HepG2 (cell line): ENCODE results near the gene SLC35F3. TPM values are rescaled to one million over a fixed set of nuclear protein-coding genes. Genes with fewer than 3 reads are reported as not detected.

ENCODE experiments used
- ATAC-seq: fragments of 200-7000 bp; cut with Tn5 transposase; 3 replicates; pipeline ENCODE4 v1.9.1; 2020; ENCODE audit warnings: mild to moderate bottlenecking, moderate library complexity
- BruUV-seq: library from RNA; stranded (reverse); fragments of 400-500 nt; replicated peaks from 2 replicates; lab custom pipeline; 2021; lab: Mats Ljungman, UMichigan
- CTCF ChIA-PET: fragments of 300-600 bp; formaldehyde crosslinking; extraction: SDS; loops from one replicate; lab custom pipeline; 2021; ENCODE audit warnings: low total read pairs, inconsistent platforms, low intra/inter-chr PET ratio; lab: Yijun Ruan, JAX
- POLR2A ChIA-PET: fragments of 350-600 bp; sonication (Branson Sonifier 250); formaldehyde crosslinking; loops from one replicate; lab custom pipeline; 2020; ENCODE audit warnings: antibody characterized with exemption, inconsistent platforms; lab: Yijun Ruan, JAX
- DNase-seq: peaks from one replicate; pipeline ENCODE4 v3.0.0-alpha.2; 2015; ENCODE audit warnings: low spot score
- FAIRE-seq: peaks from 3 replicates; lab custom pipeline; 2011; peaks lifted over from hg19 to GRCh38; lab: Jason Lieb, UNC
- H2AFZ ChIP-seq: one replicate; pipeline ENCODE4 v1.6.1; 2011; ENCODE audit warnings: low read length, inconsistent platforms
- H3K27ac ChIP-seq: fragments of 300-600 bp; 3 replicates; pipeline ENCODE4 v1.8.0; 2011; ENCODE audit warnings: mixed run types, mild to moderate bottlenecking, mixed read lengths, low read length, inconsistent platforms; ENCODE audit not compliant: insufficient read depth; ENCODE audit errors: extremely low read length
- H3K27me3 ChIP-seq, 2 experiments: fragments of 200-600 bp in 1 of 2; 2 replicates in 1 of 2; 3 replicates in 1 of 2; pipeline versions ENCODE4 v1.6.0 to v1.8.0; 2011; ENCODE audit warnings: low read length in 2 of 2, mild to moderate bottlenecking in 2 of 2, moderate library complexity in 2 of 2, inconsistent platforms in 1 of 2; ENCODE audit not compliant: insufficient read depth in 2 of 2, control insufficient read depth in 1 of 2
- H3K36me3 ChIP-seq, 2 experiments: fragments of 200-600 bp in 1 of 2; replicated peaks in 1 of 2; 2 replicates in 1 of 2; 3 replicates in 1 of 2; pipeline versions ENCODE4 v1.5.1 to v1.8.0; 2011; ENCODE audit warnings: low read length in 2 of 2, inconsistent platforms in 1 of 2; ENCODE audit not compliant: insufficient read depth in 2 of 2, control insufficient read depth in 1 of 2
- H3K4me1 ChIP-seq: 2 replicates; pipeline ENCODE4 v1.5.1; 2012; ENCODE audit warnings: low read length, inconsistent platforms; ENCODE audit not compliant: insufficient read depth
- H3K4me2 ChIP-seq: 2 replicates; pipeline ENCODE4 v1.6.0; 2011; ENCODE audit warnings: low read depth, low read length, inconsistent platforms
- H3K4me3 ChIP-seq, 3 experiments: fragments of 200-600 bp in 1 of 3; sonication (generic), shearing (Covaris generic) in 1 of 3; replicated peaks in 1 of 3; 2 replicates each; pipeline ENCODE4 v1.5.1; 2011 to 2016; ENCODE audit warnings: low read length in 3 of 3, inconsistent platforms in 2 of 3, low read depth in 2 of 3, mild to moderate bottlenecking in 2 of 3, control low read depth in 1 of 3, mixed read lengths in 1 of 3; ENCODE audit not compliant: insufficient read depth in 1 of 3
- H3K79me2 ChIP-seq: one replicate; pipeline ENCODE4 v1.6.1; 2011; ENCODE audit warnings: low read length, inconsistent platforms; ENCODE audit not compliant: insufficient read depth
- H3K9ac ChIP-seq: 2 replicates; pipeline ENCODE4 v1.6.0; 2011; ENCODE audit warnings: mild to moderate bottlenecking, low read depth, low read length, inconsistent platforms; ENCODE audit not compliant: insufficient read depth
- H3K9me3 ChIP-seq: 2 replicates; pipeline ENCODE4 v1.5.1; 2012; ENCODE audit warnings: mild to moderate bottlenecking, low read length
- H4K20me1 ChIP-seq: 2 replicates; pipeline ENCODE4 v1.6.0; 2011; ENCODE audit warnings: inconsistent platforms, mild to moderate bottlenecking, low read length, moderate library complexity; ENCODE audit not compliant: insufficient read depth
- E2F2 ChIP-seq: sonication (generic); formaldehyde crosslinking; IDR thresholded peaks from 2 replicates; pipeline ENCODE4 v1.4.0; 2020; ENCODE audit warnings: missing genetic modification reagents, borderline replicate concordance
- ETV6 ChIP-seq: sonication (generic); formaldehyde crosslinking; conservative IDR thresholded peaks from 2 replicates; pipeline ENCODE4 v1.4.0; 2020; ENCODE audit warnings: missing genetic modification reagents
- GATAD1 ChIP-seq: IDR thresholded peaks from 2 replicates; pipeline ENCODE4 v1.6.1; 2016; ENCODE audit warnings: missing genetic modification reagents, missing compliant biosample characterization
- GFI1 ChIP-seq: sonication (generic); formaldehyde crosslinking; IDR thresholded peaks from 2 replicates; pipeline ENCODE4 v1.5.0; 2020; ENCODE audit warnings: missing genetic modification reagents, mild to moderate bottlenecking, borderline replicate concordance
- MIER3 ChIP-seq: IDR thresholded peaks from 2 replicates; pipeline ENCODE4 v1.6.1; 2016; ENCODE audit warnings: missing compliant biosample characterization, borderline replicate concordance
- NFE2 ChIP-seq: sonication (generic); formaldehyde crosslinking; IDR thresholded peaks from 2 replicates; pipeline ENCODE4 v1.4.0; 2020; ENCODE audit warnings: missing genetic modification reagents
- SIN3B ChIP-seq: fragments of 150-350 bp; IDR thresholded peaks from 2 replicates; pipeline ENCODE4 v1.6.1; 2014; ENCODE audit warnings: low read length
- TMF1 ChIP-seq: sonication (generic); formaldehyde crosslinking; IDR thresholded peaks from 2 replicates; pipeline ENCODE4 v1.8.1; 2022; ENCODE audit warnings: low read depth, missing genetic modification reagents
- ZFY ChIP-seq: sonication (generic); formaldehyde crosslinking; IDR thresholded peaks from 2 replicates; pipeline ENCODE4 v1.4.0; 2020; ENCODE audit warnings: missing genetic modification reagents
- ZNF383 ChIP-seq: sonication (generic); formaldehyde crosslinking; IDR thresholded peaks from 2 replicates; pipeline ENCODE4 v1.4.0; 2020; ENCODE audit warnings: missing genetic modification reagents, mild to moderate bottlenecking, borderline replicate concordance
- ZNF512 ChIP-seq: sonication (generic); formaldehyde crosslinking; IDR thresholded peaks from 2 replicates; pipeline ENCODE4 v1.4.0; 2020; ENCODE audit warnings: mild to moderate bottlenecking, missing genetic modification reagents
- WGBS: methylation state at CpG from one replicate; pipeline ENCODE4 v1.1.6; 2017; ENCODE audit warnings: low lambda C conversion rate; 5-methylcytosine and 5-hydroxymethylcytosine counted together
- in situ Hi-C: cut with HindIII; loops from 2 replicates; pipeline ENCODE4 v1.10.0; 2017; ENCODE audit warnings: low pct_unique_long_range_greater_than_20kb; ENCODE audit not compliant: extremely low pct_ligation_motif_present
- intact Hi-C: fragments of 100-400 bp; cut with micrococcal nuclease; formaldehyde crosslinking; loops from one replicate; pipeline ENCODE4 v1.10.0; 2022; ENCODE audit not compliant: unreplicated experiment
- polyA plus RNA-seq, 8 experiments: library from polyadenylated mRNA; depleted of rRNA in 3 of 8; stranded (reverse) in 7 of 8; unstranded in 1 of 8; fragments of >200 nt; fragmentation: Illumina TruSeq in 4 of 8; extraction: Trizol in 4 of 8; gene quantifications; 2 replicates each; pipeline versions ENCODE4 v1.2.1 to v1.2.3, GENCODE V29; 2011 to 2016; ENCODE audit warnings: low read depth in 4 of 8, missing spikeins in 1 of 8, mixed read lengths in 1 of 8; ENCODE audit not compliant: insufficient read depth in 1 of 8
- total RNA-seq, 5 experiments: library from RNA; depleted of rRNA; stranded (reverse); fragments of >200 nt; fragmentation: Illumina TruSeq; extraction: Trizol; gene quantifications; 2 replicates each; pipeline ENCODE4 v1.2.3, GENCODE V29; 2016; ENCODE audit warnings: low read depth in 1 of 5

Gene SLC35F3
- total and polyA plus RNA-seq, 2 of the 13 experiments (the other 11 are each of a cell fraction or from before 2014, with no cell fraction given), result not detected

GRCh38 chr1:234148816-234149215 is 244.3 kb downstream of the SLC35F3 start:
- intact Hi-C loops (no loop called here), in situ Hi-C loops (loop anchor here (25.0 kb wide), 1 partner anchor 163 kb away; no protein-coding TSS in a partner anchor)
- no peaks in the 10 kb centered on the region for H4K20me1 ChIP-seq
- ATAC-seq, result no peak
- H3K36me3 ChIP-seq, result no peaks in the 10 kb centered on the region
- no peak overlapping the region for H2AFZ ChIP-seq
- BruUV-seq, result no TSS peak
- ChIA-PET POLR2A (no interaction called here), CTCF (no interaction called here)
- WGBS, result 5% methylated on average over 1 of the region's 1 CpG
- no peak overlapping the region for H3K4me2 ChIP-seq
- no peak overlapping the region for H3K4me3 ChIP-seq
- 0 out of 2 replicates have a peak, but pooled peaks cover 5% of the 10 kb centered on the region for H3K9me3 ChIP-seq
- DNase-seq, result no peak
- H3K9ac ChIP-seq, result no peak overlapping the region
- no peak overlapping the region for H3K27ac ChIP-seq
- TF ChIP-seq GATAD1 (no peak), ETV6 (CRISPR knock-in tag) (no peak), E2F2 (CRISPR knock-in tag) (no peak), NFE2 (no peak), MIER3 (CRISPR knock-in tag) (no peak), ZFY (CRISPR knock-in tag) (no peak), GFI1 (CRISPR knock-in tag) (no peak), ZNF512 (CRISPR knock-in tag) (no peak), TMF1 (CRISPR knock-in tag) (no peak), ZNF383 (CRISPR knock-in tag) (no peak), SIN3B (no peak)
- no peak for FAIRE-seq
- no peaks in the 10 kb centered on the region for H3K4me1 ChIP-seq
- H3K79me2 ChIP-seq, result no peaks in the 10 kb centered on the region
- H3K27me3 ChIP-seq, result peaks cover 0 to 2% of the 10 kb centered on the region in 2 experiments; a peak in 1 of 5 replicates
